Measurements from ENCODE around the gene LRRN2. TPM values are rescaled to one million over a fixed set of nuclear protein-coding genes. Genes with fewer than 3 reads are reported as not detected.

The LRRN2 gene
- total and polyA plus RNA-seq, 9 of the 15 experiments (the other 6 are each of a cell fraction or from before 2014, with no cell fraction given) = 0.05 TPM; not detected in 8

- TF ChIP-seq STAT6 (CRISPR knock-in tag; IDR thresholded peaks at IDR 0.05) = no peak
- no peak for TF ChIP-seq HMGN3 (IDR thresholded peaks at IDR 0.05; ENCODE audit: borderline replicate concordance, extremely low read depth, insufficient read length, low read depth, low read length)
- TF ChIP-seq MXD1 (CRISPR knock-in tag; IDR thresholded peaks at IDR 0.05; ENCODE audit: borderline replicate concordance, poor library complexity, severe bottlenecking) = no peak
- TF ChIP-seq ZBTB7A (IDR thresholded peaks at IDR 0.05; ENCODE audit: borderline replicate concordance, control insufficient read depth, low read depth, low read length) = no peak
- TF ChIP-seq CREB1 (IDR thresholded peaks at IDR 0.05) = no peak
- TF ChIP-seq CREB1 (CRISPR knock-in tag; IDR thresholded peaks at IDR 0.05) = no peak
- TF ChIP-seq YY1 (IDR thresholded peaks at IDR 0.05; ENCODE audit: borderline replicate concordance in 1 of 3, control insufficient read depth in 1 of 3, extremely low read depth in 1 of 3, insufficient read depth in 3 of 3, insufficient read length in 1 of 3, insufficient replicate concordance in 2 of 3, low read depth in 1 of 3, low read length in 2 of 3) = no peak
- TF ChIP-seq HCFC1 (IDR thresholded peaks at IDR 0.05; ENCODE audit: low read depth, low read length) = no peak
- no peak for TF ChIP-seq ZNF224 (CRISPR knock-in tag; IDR thresholded peaks at IDR 0.05)
- TF ChIP-seq MEF2D (tag; conservative IDR thresholded peaks at IDR 0.05; ENCODE audit: low read depth) = no peak
- TF ChIP-seq ZNF311 (CRISPR knock-in tag; IDR thresholded peaks at IDR 0.05) = no peak
- TF ChIP-seq SIN3B (IDR thresholded peaks at IDR 0.05; ENCODE audit: low read depth) = no peak; the same call in 1 of the 2 replicates
- no peak for TF ChIP-seq ZNF57 (CRISPR knock-in tag; IDR thresholded peaks at IDR 0.05)
- 0 out of 2 replicates have a peak, but pooled peaks have one; percentile 4 for TF ChIP-seq ZKSCAN1 (IDR thresholded peaks at IDR 0.05; ENCODE audit: low read depth, low read length)
- no peak for TF ChIP-seq ELK3 (CRISPR knock-in tag; IDR thresholded peaks at IDR 0.05)
- TF ChIP-seq XRCC3 (IDR thresholded peaks at IDR 0.05) = no peak
- TF ChIP-seq RBM39 (optimal IDR thresholded peaks at IDR 0.05; ENCODE audit: low read depth, low read length) = no peak
- no peak for TF ChIP-seq MBD1 (CRISPR knock-in tag; IDR thresholded peaks at IDR 0.05)
- TF ChIP-seq BRF2 (IDR thresholded peaks at IDR 0.05; ENCODE audit: borderline replicate concordance, insufficient read depth, insufficient read length) = no peak
- no peak for TF ChIP-seq TEAD4 (IDR thresholded peaks at IDR 0.05; ENCODE audit: low read length)
- no peak for TF ChIP-seq TEAD4 (CRISPR knock-in tag; IDR thresholded peaks at IDR 0.05; ENCODE audit: borderline replicate concordance)
These were observed 21.4 kb upstream of the LRRN2 start (continued) for GRCh38 chr1:204706838-204707509.

Measured in K562 (cell line).